ENCODE measurements around the gene OLA1.

Gene OLA1

DNA sequence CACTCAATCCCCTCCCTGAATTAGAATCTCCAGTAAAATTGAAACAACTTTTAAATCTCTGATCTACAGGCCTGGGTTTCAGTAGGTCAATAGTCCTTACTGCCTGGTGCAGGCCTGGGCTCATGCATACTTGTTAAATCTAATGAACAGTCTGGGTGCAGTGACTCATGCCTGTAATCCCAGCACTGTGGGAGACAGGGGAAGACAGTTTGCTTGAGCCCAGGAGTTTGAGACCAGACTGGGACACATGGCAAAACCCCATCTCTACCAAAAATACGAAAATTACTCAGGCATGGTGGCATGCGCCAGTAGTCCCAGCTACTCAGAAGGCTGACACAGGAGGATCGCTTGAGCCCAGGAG lies 188.5 kb downstream of the OLA1 start:
- DNase-seq (ENCODE audit: low read depth), result no peak
- TF ChIP-seq, protein P1, sequence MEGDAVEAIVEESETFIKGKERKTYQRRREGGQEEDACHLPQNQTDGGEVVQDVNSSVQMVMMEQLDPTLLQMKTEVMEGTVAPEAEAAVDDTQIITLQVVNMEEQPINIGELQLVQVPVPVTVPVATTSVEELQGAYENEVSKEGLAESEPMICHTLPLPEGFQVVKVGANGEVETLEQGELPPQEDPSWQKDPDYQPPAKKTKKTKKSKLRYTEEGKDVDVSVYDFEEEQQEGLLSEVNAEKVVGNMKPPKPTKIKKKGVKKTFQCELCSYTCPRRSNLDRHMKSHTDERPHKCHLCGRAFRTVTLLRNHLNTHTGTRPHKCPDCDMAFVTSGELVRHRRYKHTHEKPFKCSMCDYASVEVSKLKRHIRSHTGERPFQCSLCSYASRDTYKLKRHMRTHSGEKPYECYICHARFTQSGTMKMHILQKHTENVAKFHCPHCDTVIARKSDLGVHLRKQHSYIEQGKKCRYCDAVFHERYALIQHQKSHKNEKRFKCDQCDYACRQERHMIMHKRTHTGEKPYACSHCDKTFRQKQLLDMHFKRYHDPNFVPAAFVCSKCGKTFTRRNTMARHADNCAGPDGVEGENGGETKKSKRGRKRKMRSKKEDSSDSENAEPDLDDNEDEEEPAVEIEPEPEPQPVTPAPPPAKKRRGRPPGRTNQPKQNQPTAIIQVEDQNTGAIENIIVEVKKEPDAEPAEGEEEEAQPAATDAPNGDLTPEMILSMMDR (IDR thresholded peaks at IDR 0.05; ENCODE audit: insufficient read depth, low read depth, low read length, missing control alignments), result no peak
- no peak overlapping the region for H3K4me3 ChIP-seq (ENCODE audit: low read depth, low read length)

DNA sequence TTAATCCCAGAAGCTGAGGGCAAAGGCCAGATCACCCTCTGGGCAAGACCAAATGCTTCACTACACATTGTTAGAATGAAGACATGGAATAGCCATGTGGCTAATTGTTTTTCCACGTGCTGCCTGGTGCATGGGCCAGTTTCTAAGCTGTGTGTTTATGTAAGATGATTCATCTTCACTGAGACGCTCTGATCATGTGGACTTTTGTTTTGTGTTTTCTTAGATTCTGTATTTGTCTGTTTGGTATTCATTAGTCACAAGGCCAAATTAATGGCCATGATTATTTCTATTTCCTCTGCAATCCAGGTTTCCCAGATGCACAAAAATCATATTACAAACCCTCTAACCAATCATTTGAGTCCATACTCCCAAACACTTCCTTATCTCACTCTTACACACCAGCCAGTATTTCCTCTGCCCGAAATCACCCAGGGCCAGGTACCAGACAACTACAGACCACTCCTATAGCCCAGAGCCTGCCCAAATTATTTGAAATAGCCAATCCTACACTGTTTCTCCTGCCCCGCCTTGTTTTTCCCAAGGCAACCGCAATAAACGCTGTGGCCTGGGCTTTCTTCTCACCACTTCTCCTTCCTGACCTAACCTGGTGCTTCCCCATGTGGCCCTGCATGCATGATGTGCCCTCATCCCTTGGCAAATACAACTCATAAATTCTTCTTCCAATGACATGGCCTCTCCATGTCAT lies 189.0 kb downstream of the OLA1 start:
- no peak overlapping the region for H3K4me3 ChIP-seq (ENCODE audit: low read depth, low read length)
- TF ChIP-seq, protein P1 (IDR thresholded peaks at IDR 0.05; ENCODE audit: insufficient read depth, low read depth, low read length, missing control alignments), result no peak
- DNase-seq (ENCODE audit: low read depth), result no peak

DNA sequence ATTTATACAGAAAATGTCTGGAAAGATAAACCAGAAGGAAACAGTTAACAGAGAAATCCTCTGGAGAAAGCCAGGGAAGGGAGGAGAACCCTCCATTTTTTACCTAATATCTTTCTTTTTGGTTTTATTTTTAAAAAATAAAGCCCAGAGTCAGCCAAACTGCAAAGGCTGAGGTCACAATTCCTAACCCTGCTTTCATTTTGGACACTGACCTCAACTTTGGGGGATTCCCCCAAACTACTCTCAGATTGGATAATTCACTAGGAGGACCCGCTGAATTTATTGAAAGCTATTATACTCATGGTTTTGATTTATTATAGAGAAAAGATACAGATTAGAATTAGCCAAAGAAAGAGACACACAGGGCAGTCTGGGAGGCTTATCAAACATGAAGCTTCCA lies 189.9 kb downstream of the OLA1 start:
- TF ChIP-seq, protein P1 (IDR thresholded peaks at IDR 0.05; ENCODE audit: insufficient read depth, low read depth, low read length, missing control alignments), result no peak
- DNase-seq (ENCODE audit: low read depth), result no peak
- H3K4me3 ChIP-seq (ENCODE audit: low read depth, low read length), result no peak overlapping the region

DNA sequence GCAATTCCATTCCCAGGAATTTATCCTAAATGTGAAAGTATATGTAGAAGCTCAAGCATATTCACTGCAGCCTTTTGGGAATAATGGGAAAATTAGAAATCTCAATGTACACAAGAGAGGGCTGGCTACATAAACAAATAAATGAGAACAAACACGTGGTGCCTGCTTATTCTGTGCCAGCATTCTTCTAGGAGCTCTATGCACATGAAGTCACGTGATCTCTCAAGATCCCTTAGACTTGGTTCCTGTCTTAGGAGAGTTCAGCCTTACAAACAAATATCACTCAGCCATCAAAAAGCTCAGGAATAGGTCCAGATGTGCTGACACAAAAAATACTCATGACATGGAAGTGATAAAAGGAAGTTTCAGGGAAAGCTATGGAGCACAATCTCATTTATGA lies 190.3 kb downstream of the OLA1 start:
- TF ChIP-seq, protein P1 (IDR thresholded peaks at IDR 0.05; ENCODE audit: insufficient read depth, low read depth, low read length, missing control alignments), result no peak
- H3K4me3 ChIP-seq (ENCODE audit: low read depth, low read length), result no peak overlapping the region
- DNase-seq (ENCODE audit: low read depth), result no peak

DNA sequence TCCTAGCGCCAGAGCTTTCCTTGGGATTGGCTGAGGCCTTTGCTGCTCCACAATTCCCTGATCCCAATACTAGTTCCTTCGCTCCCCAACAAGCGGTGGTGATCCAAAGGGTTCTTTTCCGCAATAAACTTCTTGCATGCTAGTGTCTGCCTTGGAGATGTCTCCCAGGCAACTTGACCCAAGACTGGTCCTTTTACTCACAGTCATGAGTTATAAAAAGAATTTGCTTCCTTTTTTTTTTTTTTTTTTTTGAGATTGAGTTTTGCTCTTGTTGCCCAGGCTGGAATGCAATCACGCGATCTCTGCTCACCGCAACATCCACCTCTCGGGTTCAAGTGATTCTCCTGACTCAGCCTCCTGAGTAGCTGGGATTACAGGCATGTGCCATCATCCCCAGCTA lies 193.4 kb downstream of the OLA1 start:
- no peak for DNase-seq (ENCODE audit: low read depth)
- no peak overlapping the region for H3K4me3 ChIP-seq (ENCODE audit: low read depth, low read length)

DNA sequence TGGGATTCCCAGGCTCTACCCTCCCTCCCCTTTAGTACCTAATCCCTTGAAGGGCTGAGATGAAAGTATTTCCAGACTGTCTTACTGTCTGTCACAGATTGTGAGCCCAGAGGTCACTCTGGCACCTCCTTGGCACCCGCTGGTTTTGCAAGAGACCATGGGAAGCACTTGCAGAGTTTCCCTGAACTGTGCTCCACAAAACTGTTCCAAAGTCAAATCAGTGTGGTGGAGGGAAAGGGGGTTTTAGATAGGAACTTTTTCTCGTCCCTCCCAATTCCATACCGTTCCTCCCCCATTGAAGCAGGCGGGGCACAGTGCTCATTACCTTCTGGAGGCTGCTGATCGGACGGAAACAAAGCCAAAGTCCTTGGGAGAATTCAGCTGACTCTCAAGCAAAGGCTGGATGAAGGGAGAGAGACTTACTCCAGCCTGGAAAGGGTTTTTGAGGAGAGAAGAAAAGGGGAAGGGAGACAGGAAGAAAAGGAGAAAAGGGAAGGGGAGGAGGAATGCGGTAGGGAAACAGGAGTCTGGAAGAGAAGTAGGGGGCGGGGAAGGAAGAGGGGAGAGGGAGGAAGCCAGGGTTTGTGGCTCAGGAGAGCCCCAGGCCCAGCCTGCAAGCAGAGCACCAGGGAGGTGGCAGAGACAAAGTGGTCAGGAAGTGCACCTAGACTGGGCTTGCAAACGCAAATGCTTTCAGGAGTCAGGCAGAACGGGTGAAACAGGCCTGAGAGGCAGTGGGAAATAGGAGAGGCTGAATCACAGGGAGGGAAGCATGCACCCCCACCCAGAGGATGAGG lies 194.8 kb downstream of the OLA1 start:
- H3K4me3 ChIP-seq (ENCODE audit: low read depth, low read length), result no peak overlapping the region
- no peak for DNase-seq (ENCODE audit: low read depth)
- TF ChIP-seq, protein P1 (IDR thresholded peaks at IDR 0.05; ENCODE audit: insufficient read depth, low read depth, low read length, missing control alignments), result no peak

More for the DNA sequence above, 193.4 kb downstream of the OLA1 start:
- TF ChIP-seq, protein P1 (IDR thresholded peaks at IDR 0.05; ENCODE audit: insufficient read depth, low read depth, low read length, missing control alignments), result no peak

Data from GM12865 (cell line).